ENCODE results near the gene PLVAP. TPM values are rescaled to one million over a fixed set of nuclear protein-coding genes. Genes with fewer than 3 reads are reported as not detected.

The PLVAP gene
- total RNA-seq, 1 experiment from 2014 or later = not detected

DNA sequence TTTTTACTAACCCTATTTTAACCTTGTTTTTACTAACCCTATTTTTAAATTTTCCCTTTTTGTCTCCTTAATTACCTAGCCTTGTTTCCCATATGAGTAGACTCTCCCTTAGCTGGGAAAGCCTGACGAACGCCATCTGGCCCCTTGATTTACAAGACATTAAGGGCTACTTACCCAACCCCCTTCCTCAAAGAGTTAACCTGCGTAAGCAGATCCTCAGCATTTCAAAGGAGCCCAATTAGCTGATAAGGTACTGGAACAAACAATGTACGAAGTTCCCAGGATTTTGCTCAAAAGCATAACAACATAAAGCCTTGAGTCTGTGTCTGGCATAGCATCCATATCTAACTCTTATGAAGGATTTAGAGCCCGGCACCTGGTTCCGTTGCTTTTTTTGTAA is 38.0 kb upstream of the PLVAP start:
- Mint-ChIP-seq H3K9me3 (no peaks in the 10 kb centered on the region), H3K27ac (peak overlapping the region; percentile 96), H3K36me3 (no peaks in the 10 kb centered on the region), H3K27me3 (ENCODE audit: low read depth) (peaks cover 31% of the 10 kb centered on the region), H3K4me3 (peak overlapping the region; percentile 76), H3K4me1 (peaks cover 50% of the 10 kb centered on the region)
- ATAC-seq (0 out of 2 replicates have a peak, but pooled peaks have one; percentile 11), DNase-seq (ENCODE audit: low spot score) (peak; percentile 50)
- CTCF ChIA-PET = interaction anchor here (1.0 to 1.4 kb wide), 3 partner anchors 10 to 81 kb away, joined by 4 read pairs; partner anchors contain the start of gene BST2
- POLR2A ChIA-PET = interaction anchor here (0.7 kb wide), 1 partner anchor 12 kb away, joined by 5 read pairs; no protein-coding TSS in a partner anchor
- no peak for TF ChIP-seq NR3C1 (CRISPR knock-in tag; conservative IDR thresholded peaks at IDR 0.05; ENCODE audit: low read depth)
- TF ChIP-seq, protein P1, sequence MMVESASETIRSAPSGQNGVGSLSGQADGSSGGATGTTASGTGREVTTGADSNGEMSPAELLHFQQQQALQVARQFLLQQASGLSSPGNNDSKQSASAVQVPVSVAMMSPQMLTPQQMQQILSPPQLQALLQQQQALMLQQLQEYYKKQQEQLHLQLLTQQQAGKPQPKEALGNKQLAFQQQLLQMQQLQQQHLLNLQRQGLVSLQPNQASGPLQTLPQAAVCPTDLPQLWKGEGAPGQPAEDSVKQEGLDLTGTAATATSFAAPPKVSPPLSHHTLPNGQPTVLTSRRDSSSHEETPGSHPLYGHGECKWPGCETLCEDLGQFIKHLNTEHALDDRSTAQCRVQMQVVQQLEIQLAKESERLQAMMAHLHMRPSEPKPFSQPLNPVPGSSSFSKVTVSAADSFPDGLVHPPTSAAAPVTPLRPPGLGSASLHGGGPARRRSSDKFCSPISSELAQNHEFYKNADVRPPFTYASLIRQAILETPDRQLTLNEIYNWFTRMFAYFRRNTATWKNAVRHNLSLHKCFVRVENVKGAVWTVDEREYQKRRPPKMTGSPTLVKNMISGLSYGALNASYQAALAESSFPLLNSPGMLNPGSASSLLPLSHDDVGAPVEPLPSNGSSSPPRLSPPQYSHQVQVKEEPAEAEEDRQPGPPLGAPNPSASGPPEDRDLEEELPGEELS (CRISPR knock-in tag; IDR thresholded peaks at IDR 0.05) = peak; percentile 42; the same call in 1 of the 2 replicates

- ChIA-PET CTCF (no interaction called here), POLR2A (no interaction called here)
- DNase-seq (ENCODE audit: low spot score) (no peak), ATAC-seq (no peak)
- Mint-ChIP-seq H3K4me1 (peaks cover 45% of the 10 kb centered on the region), H3K36me3 (no peaks in the 10 kb centered on the region), H3K27ac (peak overlapping the region; percentile 96; the same call in 1 of the 2 replicates), H3K27me3 (ENCODE audit: low read depth) (peaks cover 31% of the 10 kb centered on the region), H3K9me3 (no peaks in the 10 kb centered on the region), H3K4me3 (no peak overlapping the region)
- TF ChIP-seq CREM (CRISPR knock-in tag; IDR thresholded peaks at IDR 0.05) (no peak), NR2C2 (CRISPR knock-in tag; IDR thresholded peaks at IDR 0.05) (no peak), NFYB (CRISPR knock-in tag; conservative IDR thresholded peaks at IDR 0.05; ENCODE audit: low read depth) (no peak), GABPB1 (CRISPR knock-in tag; IDR thresholded peaks at IDR 0.05) (no peak), ZNF416 (CRISPR knock-in tag; IDR thresholded peaks at IDR 0.05) (no peak), SOX15 (CRISPR knock-in tag; IDR thresholded peaks at IDR 0.05) (no peak), FOXJ3 (CRISPR knock-in tag; IDR thresholded peaks at IDR 0.05; ENCODE audit: borderline replicate concordance) (no peak), IRF2 (CRISPR knock-in tag; IDR thresholded peaks at IDR 0.05; ENCODE audit: borderline replicate concordance, low read depth) (no peak), MAX (CRISPR knock-in tag; IDR thresholded peaks at IDR 0.05) (no peak), JAZF1 (CRISPR knock-in tag; IDR thresholded peaks at IDR 0.05) (no peak), ZNF121 (CRISPR knock-in tag; IDR thresholded peaks at IDR 0.05) (no peak), CTCF (IDR thresholded peaks at IDR 0.05) (no peak), ZNF671 (CRISPR knock-in tag; IDR thresholded peaks at IDR 0.05) (no peak), OVOL2 (CRISPR knock-in tag; IDR thresholded peaks at IDR 0.05; ENCODE audit: borderline replicate concordance) (no peak), CREB1 (CRISPR knock-in tag; IDR thresholded peaks at IDR 0.05) (no peak), TEAD4 (CRISPR knock-in tag; IDR thresholded peaks at IDR 0.05) (no peak)
Measured at GRCh38 chr19:17414097-17414496, 37.0 kb upstream of the PLVAP start.

DNA sequence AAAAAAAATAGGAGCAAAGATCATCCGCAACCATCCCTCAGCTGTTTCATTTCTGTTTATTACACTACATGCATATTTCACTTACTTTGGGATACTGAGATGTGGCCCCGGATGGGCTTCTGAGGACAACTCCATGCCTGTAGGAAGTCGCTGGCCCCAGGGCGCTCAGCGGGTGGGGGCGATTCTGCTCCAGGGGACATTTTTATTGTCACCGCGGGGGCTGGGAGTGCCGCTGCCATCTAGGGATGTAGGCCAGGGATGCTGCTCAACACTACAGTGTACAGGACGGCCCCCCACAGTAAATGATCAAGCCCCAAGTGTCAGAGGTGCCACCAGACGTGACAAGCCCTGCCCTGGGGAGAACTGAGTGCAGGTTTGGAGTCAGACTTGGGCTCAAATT is 34.7 kb upstream of the PLVAP start:
- Mint-ChIP-seq H3K27ac (no peak overlapping the region), H3K9me3 (no peaks in the 10 kb centered on the region), H3K36me3 (no peaks in the 10 kb centered on the region), H3K27me3 (ENCODE audit: low read depth) (peaks cover 23% of the 10 kb centered on the region), H3K4me1 (peaks cover 43% of the 10 kb centered on the region), H3K4me3 (no peak overlapping the region)
- no peak for TF ChIP-seq ATF6 (CRISPR knock-in tag; IDR thresholded peaks at IDR 0.05)
- no peak for TF ChIP-seq E2F5 (CRISPR knock-in tag; IDR thresholded peaks at IDR 0.05)
- TF ChIP-seq, protein P1 (CRISPR knock-in tag; IDR thresholded peaks at IDR 0.05) = no peak
- no peak for TF ChIP-seq FOXP1 (CRISPR knock-in tag; IDR thresholded peaks at IDR 0.05; ENCODE audit: borderline replicate concordance)
- no peak for TF ChIP-seq HMGA2 (CRISPR knock-in tag; IDR thresholded peaks at IDR 0.05)
- ATAC-seq (no peak), DNase-seq (ENCODE audit: low spot score) (no peak)
- POLR2A ChIA-PET = interaction anchor here (0.6 to 1.1 kb wide), 2 partner anchors 8 to 56 kb away, joined by 3 to 4 read pairs; no protein-coding TSS in a partner anchor
- CTCF ChIA-PET = interaction anchor here (0.8 to 2.1 kb wide), 6 partner anchors 8 to 120 kb away, joined by 3 to 8 read pairs (median 4); no protein-coding TSS in a partner anchor
